ENCODE results near the gene GUCY2C. TPM values are rescaled to one million over a fixed set of nuclear protein-coding genes. Genes with fewer than 3 reads are reported as not detected.
"Not testable (repeated sequence)": the region's sequence is repeated elsewhere in the genome, so short reads cannot be mapped to it uniquely, and the experiment has no call there.

Gene GUCY2C
- not detected in 2 replicates for total RNA-seq (2014; rRNA removed; shearing (Covaris generic))

DNA sequence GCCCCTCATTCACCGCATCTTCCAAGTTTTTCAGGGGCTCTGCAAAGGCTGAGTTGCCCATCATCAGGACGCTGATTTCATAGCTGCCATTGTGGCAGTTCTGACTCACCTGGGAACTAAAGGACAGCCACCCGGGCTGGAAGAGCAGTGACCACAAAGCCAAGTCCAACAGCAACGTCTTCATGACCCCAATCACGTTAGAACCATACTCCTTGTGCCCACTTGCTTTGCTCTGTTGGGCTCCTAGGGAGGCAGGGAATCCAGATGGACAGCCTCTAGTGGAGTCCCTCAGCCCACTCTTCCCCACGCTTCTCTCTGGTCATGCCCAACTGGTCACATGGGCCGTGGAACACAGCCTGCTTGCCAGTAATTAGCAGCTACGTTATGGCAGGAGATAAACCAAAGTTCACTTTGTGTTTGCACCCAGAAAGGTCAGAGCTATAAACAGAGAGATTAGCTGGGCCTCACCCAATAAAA lies at the start of gene GUCY2C:
Gene GUCY2C (minus strand): TSS at position 335 of the 477 bp plus-strand sequence. CDS start 151 bp downstream, at position 184.
- DNase-seq (ENCODE audit: low read depth): no peak

DNA sequence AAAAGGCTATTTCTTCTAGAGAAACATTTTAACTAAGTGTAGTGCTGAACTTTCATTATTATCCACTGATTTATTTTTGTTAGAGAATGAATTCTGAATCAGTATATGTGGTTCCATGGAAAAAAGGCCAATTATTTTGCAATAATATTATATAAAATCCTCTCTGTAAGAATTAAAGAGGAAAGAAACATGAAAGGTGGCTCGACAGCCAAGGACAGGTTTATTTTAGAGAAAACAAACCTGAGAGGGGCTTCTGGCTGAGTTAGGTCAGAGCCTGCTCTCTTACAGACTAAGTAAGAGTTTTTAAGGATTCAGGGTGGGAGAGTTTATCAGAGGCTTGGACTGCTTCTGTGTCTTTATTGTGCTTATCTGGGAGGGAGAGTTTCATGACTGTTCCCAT lies 46.7 kb upstream of the GUCY2C start:
- DNase-seq (ENCODE audit: low read depth): no peak

DNA sequence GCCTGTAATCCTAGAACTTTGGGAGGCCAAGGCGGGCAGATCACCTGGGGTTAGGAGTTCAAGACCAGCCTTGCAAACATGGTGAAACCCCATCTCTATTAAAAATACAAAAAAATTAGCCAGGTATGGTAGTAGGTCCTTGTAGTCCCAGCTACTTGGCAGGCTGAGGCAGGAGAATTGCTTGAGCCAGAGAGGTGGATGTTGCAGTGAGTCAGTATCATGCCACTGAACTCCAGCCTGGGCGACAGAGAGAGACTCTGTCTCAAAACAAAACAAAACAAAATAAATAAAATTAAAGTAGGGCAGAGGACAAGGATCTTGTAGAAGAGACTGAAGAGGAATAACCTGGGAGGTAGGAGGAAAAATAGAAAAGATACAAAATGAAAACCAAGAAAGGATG lies 45.5 kb upstream of the GUCY2C start:
- DNase-seq (ENCODE audit: low read depth): no peak

DNA sequence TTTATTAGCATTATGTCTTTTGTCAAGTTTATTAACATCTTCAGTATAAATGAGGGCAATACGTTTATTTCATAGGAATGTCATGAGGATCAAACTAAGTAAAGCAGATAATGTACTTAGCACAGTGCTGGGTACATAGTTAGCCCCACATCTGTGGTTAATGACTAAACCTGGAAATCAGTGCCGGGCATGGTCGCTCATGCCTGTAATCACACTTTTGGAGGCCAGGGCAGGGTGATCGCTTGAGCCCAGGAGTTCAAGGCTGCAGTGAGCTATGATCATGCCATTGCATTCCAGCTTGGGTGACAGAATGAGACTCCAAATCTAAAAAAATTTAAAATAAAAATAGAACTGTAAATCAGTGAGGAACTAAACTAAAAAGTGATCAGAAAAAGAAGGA lies 44.8 kb upstream of the GUCY2C start:
- no peak for DNase-seq (ENCODE audit: low read depth)

DNA sequence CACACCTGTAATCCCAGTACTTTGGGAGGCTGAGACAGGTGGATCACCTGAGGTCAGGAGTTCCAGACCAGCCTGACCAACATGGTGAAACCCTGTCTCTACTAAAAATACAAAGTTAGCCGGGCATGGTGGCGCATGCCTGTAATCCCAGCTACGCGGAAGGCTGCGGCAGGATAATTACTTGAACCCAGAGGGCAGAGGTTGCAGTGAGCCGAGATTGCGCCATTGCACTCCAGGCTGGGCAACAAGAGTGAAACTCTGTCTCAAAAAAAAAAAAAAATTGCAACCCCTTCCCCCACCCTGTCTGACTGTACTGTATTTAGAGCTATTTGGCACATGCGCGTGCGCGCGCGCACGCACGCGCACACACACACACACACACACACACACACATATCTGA lies 40.0 kb upstream of the GUCY2C start:
- DNase-seq (ENCODE audit: low read depth): not testable (repeated sequence)

DNA sequence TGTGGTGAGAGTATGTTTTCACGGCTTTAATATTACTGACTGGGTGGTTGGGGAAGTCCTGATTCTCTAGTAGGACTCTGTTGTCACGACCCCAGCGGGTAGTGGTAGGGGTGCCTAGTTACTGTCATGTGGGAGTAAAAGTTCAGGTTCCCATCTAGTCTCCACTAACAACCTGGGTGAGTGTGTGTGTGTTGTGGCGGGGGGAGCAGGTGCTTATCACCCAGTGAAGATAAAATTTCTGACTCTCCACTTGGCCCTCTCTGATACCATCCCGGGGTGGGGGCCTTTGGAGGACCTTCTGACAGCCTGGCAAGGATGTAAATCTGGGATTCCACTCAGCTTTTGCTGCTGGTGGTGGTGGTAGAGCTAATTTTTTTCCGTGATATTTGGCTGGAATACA lies 35.4 kb upstream of the GUCY2C start:
- DNase-seq (ENCODE audit: low read depth): no peak

DNA sequence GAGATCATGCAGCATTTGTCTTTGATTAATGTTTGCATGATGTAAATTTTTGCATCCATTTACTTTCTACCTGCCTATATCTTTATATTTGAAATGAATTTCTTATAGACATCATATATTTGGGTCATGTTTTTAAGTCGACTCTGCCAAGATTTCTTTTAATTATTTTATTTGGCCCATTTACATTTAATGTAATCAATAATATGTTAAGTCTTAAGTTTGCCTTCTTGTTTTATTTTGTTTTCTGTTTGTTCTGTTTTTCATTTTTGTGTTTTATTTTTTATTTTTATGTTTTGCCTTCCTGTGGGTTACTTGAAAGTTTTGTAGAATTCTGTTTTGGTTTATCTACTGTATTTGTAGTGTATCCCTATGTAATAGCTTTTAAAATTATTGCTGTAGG lies 33.2 kb upstream of the GUCY2C start:
- DNase-seq (ENCODE audit: low read depth): no peak

DNA sequence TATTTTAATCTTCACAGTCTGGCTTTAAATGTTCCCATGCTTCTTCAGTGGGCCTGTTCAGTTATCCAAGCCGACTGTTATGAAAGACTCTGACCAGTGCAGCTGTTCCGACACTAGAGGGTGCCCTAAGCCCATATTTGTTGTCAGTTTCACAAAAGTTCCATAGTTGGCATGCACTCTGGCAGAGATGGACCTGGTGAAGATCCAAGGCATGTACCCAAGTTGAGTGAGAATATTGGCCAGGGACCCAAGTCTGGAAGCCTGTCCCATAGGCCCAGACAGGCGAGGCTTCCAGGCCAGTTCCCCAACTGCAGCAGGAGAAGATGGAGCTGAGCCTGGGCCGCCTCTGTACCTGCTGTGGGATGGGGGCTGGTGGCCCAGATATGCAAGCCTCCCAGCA lies 27.4 kb upstream of the GUCY2C start:
- peak; percentile 34 for DNase-seq (ENCODE audit: low read depth)

DNA sequence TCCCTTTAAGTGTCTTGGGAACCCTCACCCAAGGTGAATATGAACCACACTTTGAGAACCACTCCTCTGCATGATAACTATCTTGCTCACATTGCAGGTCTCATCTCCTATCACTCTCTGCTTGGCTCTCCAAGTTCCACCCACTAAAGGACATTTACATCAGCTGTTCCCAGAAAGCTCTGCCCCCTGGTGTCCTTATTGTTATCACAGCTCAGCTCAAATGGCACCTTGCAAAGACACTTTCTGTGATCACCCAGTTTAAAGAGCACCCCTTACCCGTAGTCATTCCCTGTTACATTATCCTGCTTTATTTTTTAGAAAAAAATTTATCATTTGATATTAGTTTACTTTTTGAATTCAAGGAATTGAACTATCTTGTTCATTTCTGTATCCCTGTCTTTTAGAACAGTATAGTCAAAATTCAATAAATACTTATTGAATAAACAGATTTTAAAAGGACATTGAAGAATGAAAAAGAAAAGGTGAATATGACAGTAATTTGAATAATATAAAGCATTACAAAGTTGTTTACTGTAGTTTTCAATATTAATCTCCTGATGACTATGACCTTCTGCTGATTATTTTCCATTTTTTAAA lies 20.5 kb upstream of the GUCY2C start:
- DNase-seq (ENCODE audit: low read depth): peak; percentile 21

DNA sequence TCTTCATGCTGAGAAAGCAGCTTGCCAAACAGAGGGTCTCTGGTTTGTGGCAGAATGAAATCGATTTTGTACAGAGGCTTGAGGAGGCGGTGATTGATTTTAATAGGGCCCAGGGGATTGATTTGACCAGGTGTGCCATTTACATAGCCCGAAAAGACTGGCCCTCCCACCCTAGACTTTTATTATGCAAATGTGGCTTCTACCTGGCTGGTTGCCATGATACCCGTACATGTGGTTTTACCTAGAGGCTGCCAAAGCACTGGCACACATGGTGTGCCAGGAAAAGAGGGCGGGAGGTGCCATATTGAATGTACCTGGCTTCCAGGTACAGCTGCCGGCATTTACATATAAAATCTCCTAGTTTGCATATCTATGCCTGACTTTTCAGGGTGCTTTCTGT lies 18.0 kb upstream of the GUCY2C start:
- DNase-seq (ENCODE audit: low read depth): no peak

DNA sequence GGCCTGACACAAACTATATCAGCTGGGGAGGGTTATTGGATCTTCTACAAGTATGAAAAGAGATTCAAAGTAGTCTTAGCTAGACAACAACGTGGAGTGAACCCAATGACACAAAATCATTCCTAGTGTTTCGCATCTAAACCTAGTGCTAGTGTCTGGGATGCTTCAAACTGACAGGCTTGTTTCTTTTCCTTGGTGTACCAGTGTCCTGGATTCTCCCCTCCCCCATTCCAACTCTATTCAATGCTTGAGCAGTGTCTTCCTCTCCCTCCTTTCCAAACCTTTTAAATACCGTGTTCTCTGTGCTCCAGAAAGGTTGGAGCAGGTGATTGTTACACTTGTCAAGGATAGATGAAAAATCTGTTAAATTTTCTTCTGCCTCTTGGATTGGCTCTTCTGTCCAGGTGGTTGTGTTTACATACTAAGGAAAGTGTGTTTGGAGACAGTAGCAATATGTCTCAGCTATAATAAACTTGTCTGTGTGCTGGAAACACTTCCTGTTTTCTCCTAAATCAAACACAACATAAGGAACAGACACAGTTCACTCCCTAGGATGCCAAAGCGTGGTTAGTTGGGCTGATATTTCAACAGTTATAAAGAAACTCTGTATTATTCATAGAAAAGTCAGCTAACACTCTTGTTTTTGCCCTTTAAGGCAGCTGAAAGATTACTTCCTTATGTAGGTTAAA lies 14.4 kb upstream of the GUCY2C start:
- no peak for DNase-seq (ENCODE audit: low read depth)

DNA sequence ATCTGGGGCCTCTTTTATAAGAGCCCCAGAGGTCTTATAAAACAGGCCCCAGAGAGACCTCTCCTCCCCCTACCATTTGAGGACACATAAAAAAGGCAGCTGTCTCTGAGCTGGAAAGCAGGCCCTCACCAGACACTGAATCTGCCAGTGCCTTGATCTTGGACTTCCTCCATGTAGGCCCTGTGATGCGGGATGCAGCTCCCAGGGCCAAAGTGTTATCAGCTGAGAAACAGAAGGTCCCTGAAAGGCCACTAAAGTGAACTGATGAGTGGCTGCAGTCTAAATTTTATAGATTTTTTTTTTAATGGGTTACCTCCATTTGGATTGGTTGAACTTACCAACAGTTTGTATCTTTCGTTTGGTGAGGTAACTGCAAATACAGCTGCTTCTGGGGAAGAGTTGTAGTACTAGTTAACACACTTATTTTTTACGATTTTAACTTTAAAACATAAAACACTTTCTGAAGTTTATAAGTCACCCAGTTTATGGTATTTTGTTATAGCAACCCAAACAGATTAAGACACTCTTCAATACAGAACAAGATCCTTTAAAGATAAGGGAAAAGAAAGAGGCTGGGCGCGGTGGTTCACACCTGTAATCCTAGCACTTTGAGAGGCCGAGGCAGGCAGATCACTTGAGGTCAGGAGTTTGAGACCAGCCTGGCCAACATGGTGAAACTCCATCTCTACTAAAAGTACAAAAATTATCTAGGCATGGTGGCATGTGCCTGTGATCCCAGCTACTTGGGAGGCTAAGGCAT lies 5.6 kb upstream of the GUCY2C start:
- DNase-seq (ENCODE audit: low read depth): no peak

DNA sequence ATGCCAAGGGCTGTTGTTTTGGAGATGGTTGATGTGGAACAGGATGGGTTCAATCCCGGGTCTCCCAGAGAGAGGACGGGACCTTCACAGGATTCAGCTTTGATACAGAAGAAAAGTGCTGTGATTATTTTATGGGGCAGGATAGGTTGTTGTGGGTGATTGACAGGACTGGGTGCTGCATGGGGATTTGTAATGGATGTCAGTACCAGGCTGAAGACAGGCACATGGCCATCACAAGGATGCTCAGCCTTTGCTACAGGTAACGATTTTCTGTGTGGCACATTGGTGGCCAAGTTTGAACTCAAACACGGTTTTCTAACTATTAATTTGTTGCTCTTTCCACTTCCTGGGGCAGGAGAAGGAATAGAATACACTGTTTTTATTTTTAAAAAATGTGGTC lies 4.5 kb upstream of the GUCY2C start:
- no peak for DNase-seq (ENCODE audit: low read depth)

DNA sequence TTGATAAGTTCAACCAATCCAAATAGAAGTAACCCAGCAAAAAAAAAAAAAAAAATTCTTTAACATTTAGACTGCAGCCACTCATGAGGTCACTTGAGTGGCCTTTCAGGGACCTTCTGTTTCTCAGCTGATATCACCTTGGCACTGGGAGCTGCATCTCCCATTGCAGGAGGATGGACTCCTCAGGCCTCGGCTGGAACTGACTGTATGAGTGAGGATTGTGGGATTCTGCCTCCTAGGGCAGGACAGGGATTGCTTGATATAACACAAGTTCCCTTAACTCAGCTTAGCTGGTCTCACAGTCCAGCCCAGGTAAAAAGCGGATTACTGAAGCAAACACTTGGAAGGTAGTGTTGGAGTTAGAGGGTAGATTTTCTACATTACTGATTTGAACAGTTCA lies 3.5 kb upstream of the GUCY2C start:
- no peak for DNase-seq (ENCODE audit: low read depth)

DNA sequence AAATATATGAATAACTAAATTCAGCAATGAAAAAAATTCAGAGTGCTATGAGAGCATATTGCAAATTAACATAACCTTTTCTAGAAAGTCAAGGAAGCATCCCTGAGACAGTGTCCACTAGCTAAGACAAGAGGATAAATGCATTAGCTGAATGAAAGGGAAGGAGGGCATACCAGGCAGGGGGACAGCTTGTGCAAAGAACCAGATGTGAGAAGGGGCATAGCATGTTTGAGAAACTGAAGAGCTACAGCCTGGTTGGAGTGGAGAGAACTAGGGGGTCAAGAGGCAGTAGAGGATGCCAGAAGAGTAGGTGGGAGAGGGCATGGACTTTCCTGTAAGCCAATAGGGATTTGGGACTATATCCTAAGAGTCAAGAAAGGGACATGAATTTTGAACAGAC lies 2.2 kb upstream of the GUCY2C start:
- DNase-seq (ENCODE audit: low read depth): no peak

DNA sequence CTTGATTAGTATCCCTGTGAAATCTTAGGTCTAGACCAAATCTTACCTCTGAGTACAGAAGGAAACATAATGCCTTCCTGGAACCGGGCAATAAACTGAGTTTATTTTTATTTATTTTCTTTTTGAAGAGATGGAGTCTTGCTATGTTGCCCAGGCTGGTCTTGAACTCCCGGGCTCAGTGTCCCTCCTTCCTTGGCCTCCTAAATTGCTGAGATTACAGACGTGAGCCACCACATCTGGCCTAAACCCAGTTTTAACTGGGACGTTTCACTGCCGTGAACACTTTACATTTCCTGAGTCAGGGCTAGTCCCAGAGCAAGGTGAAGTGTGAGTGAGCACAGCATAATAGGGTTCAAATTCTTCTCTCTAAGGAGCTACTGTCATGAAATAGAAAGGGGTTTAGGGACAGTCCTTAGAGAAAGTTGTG lies 671 bp downstream of the GUCY2C start:
- no peak for DNase-seq (ENCODE audit: low read depth)

DNA sequence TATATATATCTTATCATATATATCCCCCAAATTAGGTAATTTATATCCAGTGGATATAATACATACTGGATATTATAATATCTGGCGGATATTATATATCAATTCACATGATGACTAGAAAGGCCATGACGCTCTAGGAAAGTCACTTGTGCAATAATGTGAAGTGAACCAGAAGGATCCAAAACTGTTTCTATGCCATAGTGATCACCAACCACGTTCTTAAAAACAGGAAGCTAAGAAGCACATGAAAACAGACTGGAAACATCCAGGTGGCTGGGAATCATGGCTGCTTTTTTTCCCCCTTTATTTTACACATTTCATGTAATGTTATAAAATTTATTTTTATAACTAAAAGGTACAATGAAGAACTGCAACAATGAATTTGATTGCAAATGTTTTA lies 1.4 kb downstream of the GUCY2C start:
- no peak for DNase-seq (ENCODE audit: low read depth)

DNA sequence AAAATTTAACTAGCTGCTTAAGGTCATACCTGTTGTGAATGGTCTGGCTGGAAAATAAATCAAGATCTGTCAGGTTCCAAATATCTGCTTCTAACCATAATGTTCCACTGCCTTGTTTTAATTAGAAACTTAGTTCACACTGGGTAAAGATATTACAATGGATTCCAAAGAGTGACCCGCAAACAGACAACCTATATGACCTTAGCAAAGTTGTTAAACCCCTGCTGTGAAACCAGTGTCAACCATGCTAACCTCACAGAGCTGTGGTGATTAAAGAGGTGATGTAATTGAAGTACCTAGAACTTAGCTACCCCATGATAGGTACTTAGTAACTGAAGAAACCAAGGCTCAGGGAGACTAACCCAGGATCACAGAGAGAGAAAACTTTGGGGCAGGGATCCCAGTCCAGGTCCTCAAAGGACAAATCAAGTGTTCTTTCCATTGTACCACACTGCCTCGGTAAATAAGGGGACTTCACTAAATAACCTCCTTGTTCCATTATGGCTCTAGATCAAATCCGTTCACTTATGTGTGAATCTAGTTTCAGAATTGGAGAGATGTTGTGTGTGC lies 2.2 kb downstream of the GUCY2C start:
- no peak for DNase-seq (ENCODE audit: low read depth)

DNA sequence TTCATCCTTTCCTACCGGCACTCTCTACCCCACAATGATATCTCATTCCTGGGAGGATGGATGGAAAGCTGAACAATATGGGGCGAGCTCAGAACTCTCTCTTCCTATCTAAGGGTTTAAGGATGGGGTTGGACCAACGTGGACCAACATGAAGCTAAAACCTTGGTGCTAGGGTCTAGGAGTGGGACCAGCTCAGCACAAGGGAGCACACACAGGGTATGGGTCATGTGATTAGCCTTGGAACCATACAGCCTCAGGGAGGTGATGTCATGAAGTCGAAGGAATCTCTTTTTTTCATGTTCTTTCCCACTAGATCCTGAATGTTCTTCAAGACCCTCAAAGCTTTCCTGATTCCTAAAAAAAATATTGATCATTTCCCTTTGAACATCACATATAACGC lies 3.3 kb downstream of the GUCY2C start:
- no peak for DNase-seq (ENCODE audit: low read depth)

DNA sequence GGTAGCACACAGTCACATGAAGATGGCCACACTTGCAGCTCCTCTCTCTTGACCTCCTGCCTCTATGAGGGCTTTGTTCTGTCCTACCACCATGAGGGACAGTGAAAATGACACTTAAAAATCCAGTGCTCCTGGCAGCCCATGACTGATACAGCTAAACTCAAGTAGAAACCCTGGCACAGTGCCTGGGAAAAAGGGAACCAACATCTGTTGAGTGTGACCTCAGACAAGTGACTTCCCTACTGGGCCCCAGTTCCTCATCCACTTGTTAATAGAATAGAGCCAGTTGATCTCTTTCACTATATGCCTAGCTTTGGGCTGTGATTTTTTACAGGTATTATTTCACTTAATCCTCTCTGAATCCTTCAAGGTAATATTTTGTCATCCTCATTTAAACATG lies 4.8 kb downstream of the GUCY2C start:
- no peak for DNase-seq (ENCODE audit: low read depth)

DNA sequence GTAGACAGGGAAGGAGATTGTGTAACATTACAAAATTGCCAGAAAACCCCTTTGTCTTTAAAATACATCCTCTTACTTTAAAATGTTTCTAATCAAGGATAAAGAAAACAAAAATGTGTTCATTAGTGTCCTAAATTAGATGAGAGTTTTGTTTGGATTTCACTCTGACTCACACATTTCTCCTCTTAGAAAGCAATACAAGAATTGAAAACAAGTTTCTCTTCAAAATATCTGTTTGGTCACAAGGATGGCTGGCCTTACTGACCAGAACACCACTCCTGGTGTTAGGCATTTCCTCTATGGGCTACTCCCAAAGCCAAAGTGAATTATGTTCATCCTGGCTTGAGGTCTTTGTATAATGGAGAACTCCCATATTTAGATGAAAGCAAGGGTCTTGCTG lies 6.4 kb downstream of the GUCY2C start:
- DNase-seq (ENCODE audit: low read depth): no peak

DNA sequence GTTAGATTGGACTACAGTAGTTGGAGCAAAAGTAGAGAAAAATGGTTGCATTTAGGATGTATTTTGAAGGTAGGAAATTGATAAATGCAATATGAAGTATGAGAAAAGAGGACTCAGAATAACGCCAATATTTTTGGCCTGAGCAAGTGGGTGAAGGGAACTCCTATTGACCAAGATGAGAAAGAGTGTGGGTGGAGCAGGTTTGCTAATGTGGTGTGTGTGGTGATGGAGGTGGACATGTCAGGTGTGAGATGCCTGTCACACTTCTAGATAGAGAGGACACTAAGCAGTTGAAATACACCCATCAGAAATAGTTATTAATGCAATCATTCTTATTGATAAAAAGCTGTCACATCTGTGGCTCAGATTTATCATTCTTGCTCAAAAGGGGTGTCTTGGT lies 7.3 kb downstream of the GUCY2C start:
- no peak for DNase-seq (ENCODE audit: low read depth)

DNA sequence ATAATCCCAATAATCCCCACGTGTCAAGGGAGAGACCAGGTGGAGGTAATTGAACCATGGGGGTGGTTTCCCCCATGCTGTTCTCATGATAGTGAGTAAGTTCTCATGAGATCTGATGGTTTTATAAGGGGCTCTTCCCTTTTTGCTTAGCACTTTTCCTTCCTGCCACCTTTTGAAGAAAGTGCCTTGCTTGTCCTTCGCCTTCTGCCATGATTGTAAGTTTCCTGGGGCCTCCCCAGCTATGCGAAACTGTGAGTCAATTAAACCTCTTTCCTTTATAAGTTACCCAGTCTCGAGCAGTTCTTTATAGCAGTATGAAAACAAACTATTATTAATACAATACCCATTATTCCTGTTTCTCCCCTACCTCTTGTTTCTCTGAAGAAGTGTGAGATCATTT lies 14.2 kb downstream of the GUCY2C start:
- not testable (repeated sequence) for DNase-seq (ENCODE audit: low read depth)

All from Daoy (cell line).